ENCODE data around the gene TFPI2. TPM values are rescaled to one million over a fixed set of nuclear protein-coding genes. Genes with fewer than 3 reads are reported as not detected.

The TFPI2 gene
- total RNA-seq, 2 experiments from 2014 or later: not detected

- H3K79me2 ChIP-seq (ENCODE audit: insufficient read depth, low read depth, low read length): no peaks in the 10 kb centered on the region
- TF ChIP-seq, protein P1, sequence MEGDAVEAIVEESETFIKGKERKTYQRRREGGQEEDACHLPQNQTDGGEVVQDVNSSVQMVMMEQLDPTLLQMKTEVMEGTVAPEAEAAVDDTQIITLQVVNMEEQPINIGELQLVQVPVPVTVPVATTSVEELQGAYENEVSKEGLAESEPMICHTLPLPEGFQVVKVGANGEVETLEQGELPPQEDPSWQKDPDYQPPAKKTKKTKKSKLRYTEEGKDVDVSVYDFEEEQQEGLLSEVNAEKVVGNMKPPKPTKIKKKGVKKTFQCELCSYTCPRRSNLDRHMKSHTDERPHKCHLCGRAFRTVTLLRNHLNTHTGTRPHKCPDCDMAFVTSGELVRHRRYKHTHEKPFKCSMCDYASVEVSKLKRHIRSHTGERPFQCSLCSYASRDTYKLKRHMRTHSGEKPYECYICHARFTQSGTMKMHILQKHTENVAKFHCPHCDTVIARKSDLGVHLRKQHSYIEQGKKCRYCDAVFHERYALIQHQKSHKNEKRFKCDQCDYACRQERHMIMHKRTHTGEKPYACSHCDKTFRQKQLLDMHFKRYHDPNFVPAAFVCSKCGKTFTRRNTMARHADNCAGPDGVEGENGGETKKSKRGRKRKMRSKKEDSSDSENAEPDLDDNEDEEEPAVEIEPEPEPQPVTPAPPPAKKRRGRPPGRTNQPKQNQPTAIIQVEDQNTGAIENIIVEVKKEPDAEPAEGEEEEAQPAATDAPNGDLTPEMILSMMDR (conservative IDR thresholded peaks at IDR 0.05; ENCODE audit: low read length): no peak
- no peak for TF ChIP-seq EZH2phosphoT487 (IDR thresholded peaks at IDR 0.05; ENCODE audit: borderline replicate concordance, low read depth, low read length)
- no peak for DNase-seq (ENCODE audit: low spot score)
- no peaks in the 10 kb centered on the region for H3K36me3 ChIP-seq (ENCODE audit: insufficient read depth, low read length)
- no peaks in the 10 kb centered on the region for H3K9me3 ChIP-seq (ENCODE audit: low read length)
- no peaks in the 10 kb centered on the region for H3K9me2 ChIP-seq (ENCODE audit: insufficient read depth, low read length)
- ChIA-PET CTCF (ENCODE audit: unreplicated experiment) (no interaction called here), POLR2A (interaction anchor here (0.7 kb wide), 1 partner anchor 511 kb away, joined by 3 read pairs; no protein-coding TSS in a partner anchor)
- peaks cover 5% of the 10 kb centered on the region for H3K4me1 ChIP-seq (ENCODE audit: insufficient read depth, low read length, poor library complexity, severe bottlenecking)
- BruUV-seq (replicated peaks): no TSS peak
- no peak overlapping the region for H3K4me2 ChIP-seq (ENCODE audit: low read length)
- H3K27ac ChIP-seq (ENCODE audit: low read depth, low read length, poor library complexity, severe bottlenecking): no peak overlapping the region
- intact Hi-C loops (cut with micrococcal nuclease; ENCODE audit: unreplicated experiment): no loop called here
- no peak overlapping the region for H3K4me3 ChIP-seq (ENCODE audit: low read depth, low read length, poor library complexity, severe bottlenecking)
- H4K20me1 ChIP-seq (ENCODE audit: insufficient read depth, low read length): no peaks in the 10 kb centered on the region
- H2AFZ ChIP-seq (ENCODE audit: low read length): no peak overlapping the region
Observed at GRCh38 chr7:93843260-93843659, 47.3 kb downstream of the TFPI2 start.

GRCh38 chr7:93838966-93839365 is 51.6 kb downstream of the TFPI2 start:
- no peaks in the 10 kb centered on the region for H3K36me3 ChIP-seq (ENCODE audit: insufficient read depth, low read length)
- no TSS peak for BruUV-seq (replicated peaks)
- H3K79me2 ChIP-seq (ENCODE audit: insufficient read depth, low read depth, low read length): no peaks in the 10 kb centered on the region
- POLR2A ChIA-PET: no interaction called here
- CTCF ChIA-PET (ENCODE audit: unreplicated experiment): no interaction called here
- H3K9me2 ChIP-seq (ENCODE audit: insufficient read depth, low read length): no peaks in the 10 kb centered on the region
- no peaks in the 10 kb centered on the region for H4K20me1 ChIP-seq (ENCODE audit: insufficient read depth, low read length)
- peaks cover 5% of the 10 kb centered on the region for H3K4me1 ChIP-seq (ENCODE audit: insufficient read depth, low read length, poor library complexity, severe bottlenecking)
- intact Hi-C loops (cut with micrococcal nuclease; ENCODE audit: unreplicated experiment): no loop called here
- H3K4me2 ChIP-seq (ENCODE audit: low read length): no peak overlapping the region
- H3K9me3 ChIP-seq (ENCODE audit: low read length): no peaks in the 10 kb centered on the region
- no peak for DNase-seq (ENCODE audit: low spot score)
- no peak overlapping the region for H2AFZ ChIP-seq (ENCODE audit: low read length)
- TF ChIP-seq EZH2phosphoT487 (IDR thresholded peaks at IDR 0.05; ENCODE audit: borderline replicate concordance, low read depth, low read length): no peak
- TF ChIP-seq, protein P1 (conservative IDR thresholded peaks at IDR 0.05; ENCODE audit: low read length): no peak
- no peak overlapping the region for H3K27ac ChIP-seq (ENCODE audit: low read depth, low read length, poor library complexity, severe bottlenecking)
- H3K4me3 ChIP-seq (ENCODE audit: low read depth, low read length, poor library complexity, severe bottlenecking): no peak overlapping the region

GRCh38 chr7:93837245-93837644 is 53.3 kb downstream of the TFPI2 start:
- no peak for DNase-seq (ENCODE audit: low spot score)
- H3K9me2 ChIP-seq (ENCODE audit: insufficient read depth, low read length): no peaks in the 10 kb centered on the region
- no peak overlapping the region for H2AFZ ChIP-seq (ENCODE audit: low read length)
- no TSS peak for BruUV-seq (replicated peaks)
- peaks cover 5% of the 10 kb centered on the region for H3K4me1 ChIP-seq (ENCODE audit: insufficient read depth, low read length, poor library complexity, severe bottlenecking)
- no peaks in the 10 kb centered on the region for H3K79me2 ChIP-seq (ENCODE audit: insufficient read depth, low read depth, low read length)
- no peaks in the 10 kb centered on the region for H3K36me3 ChIP-seq (ENCODE audit: insufficient read depth, low read length)
- no peaks in the 10 kb centered on the region for H4K20me1 ChIP-seq (ENCODE audit: insufficient read depth, low read length)
- POLR2A ChIA-PET: no interaction called here
- H3K4me3 ChIP-seq (ENCODE audit: low read depth, low read length, poor library complexity, severe bottlenecking): no peak overlapping the region
- TF ChIP-seq, protein P1 (conservative IDR thresholded peaks at IDR 0.05; ENCODE audit: low read length): no peak
- no peak for TF ChIP-seq EZH2phosphoT487 (IDR thresholded peaks at IDR 0.05; ENCODE audit: borderline replicate concordance, low read depth, low read length)
- H3K4me2 ChIP-seq (ENCODE audit: low read length): no peak overlapping the region
- intact Hi-C loops (cut with micrococcal nuclease; ENCODE audit: unreplicated experiment): no loop called here
- no peak overlapping the region for H3K27ac ChIP-seq (ENCODE audit: low read depth, low read length, poor library complexity, severe bottlenecking)
- CTCF ChIA-PET (ENCODE audit: unreplicated experiment): no interaction called here
- H3K9me3 ChIP-seq (ENCODE audit: low read length): no peaks in the 10 kb centered on the region

Measured in OCI-LY7 (cell line).